ENCODE results near the gene CD300LF.

The CD300LF gene

DNA sequence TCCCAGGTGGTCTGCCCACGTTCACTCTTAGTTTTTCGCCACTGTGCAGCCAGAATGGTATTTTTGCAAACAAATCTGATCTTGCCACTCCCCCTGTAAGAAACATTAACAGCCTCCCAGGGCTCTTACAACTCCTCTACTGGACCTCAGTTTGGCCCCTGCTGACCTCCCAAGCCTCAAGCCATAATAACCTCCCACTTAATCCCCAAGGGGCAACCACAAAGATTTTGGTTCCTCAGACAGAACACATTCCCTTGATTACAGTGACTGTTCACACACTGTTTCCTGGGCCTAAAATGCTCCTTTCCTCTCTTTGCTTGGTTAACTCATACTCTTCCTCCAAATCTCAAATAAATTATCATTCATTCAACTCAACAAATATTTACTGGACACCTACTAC is 67.7 kb downstream of the CD300LF start:
- no peak for DNase-seq (ENCODE audit: low read depth in 2 of 2, low spot score in 1 of 2)

GRCh38 chr17:74644419-74644818 is 68.3 kb downstream of the CD300LF start:
- DNase-seq (ENCODE audit: low read depth in 2 of 2, low spot score in 1 of 2) = no peak
